Embryonic facial prominence (tissue), 1 donor: ENCODE data around the gene AFF4.
"Not testable (repeated sequence)": the region's sequence is repeated elsewhere in the genome, so short reads cannot be mapped to it uniquely, and the experiment has no call there.

Experiments
- DNase-seq: peaks from one replicate; pipeline ENCODE4 v3.0.0-alpha.2; 2016; ENCODE audit errors: extremely low spot score

AFF4 gene

DNA sequence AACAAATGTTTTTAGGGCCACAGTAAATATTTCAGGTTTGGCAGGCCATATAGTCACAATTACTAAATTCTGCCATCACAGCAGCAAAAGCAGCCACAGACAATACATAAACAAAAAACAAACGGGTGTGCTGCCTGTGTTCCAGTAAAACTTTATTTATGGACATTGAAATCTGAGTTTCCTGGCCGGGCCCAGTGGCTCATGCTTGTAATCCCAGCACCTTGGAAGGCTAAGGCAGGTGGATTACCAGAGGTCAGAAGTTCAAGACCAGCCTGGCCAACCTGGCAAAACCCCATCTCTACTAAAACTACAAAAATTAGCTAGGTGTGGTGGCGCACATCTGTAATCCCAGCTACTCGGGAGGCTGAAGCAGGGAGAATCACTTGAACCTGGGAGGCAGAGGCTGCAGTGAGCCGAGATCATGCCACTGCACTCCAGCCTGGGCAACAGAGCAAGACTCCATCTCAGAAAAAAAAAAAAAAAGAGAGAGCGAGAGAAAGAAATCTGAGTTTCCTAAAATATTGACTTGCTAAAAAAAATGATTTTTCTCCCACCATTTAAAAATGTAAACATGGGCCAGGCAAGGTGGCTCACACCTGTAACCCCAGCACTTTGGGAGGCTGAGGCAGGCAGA is 7.2 kb downstream of the AFF4 start:
- not testable (repeated sequence) for DNase-seq

DNA sequence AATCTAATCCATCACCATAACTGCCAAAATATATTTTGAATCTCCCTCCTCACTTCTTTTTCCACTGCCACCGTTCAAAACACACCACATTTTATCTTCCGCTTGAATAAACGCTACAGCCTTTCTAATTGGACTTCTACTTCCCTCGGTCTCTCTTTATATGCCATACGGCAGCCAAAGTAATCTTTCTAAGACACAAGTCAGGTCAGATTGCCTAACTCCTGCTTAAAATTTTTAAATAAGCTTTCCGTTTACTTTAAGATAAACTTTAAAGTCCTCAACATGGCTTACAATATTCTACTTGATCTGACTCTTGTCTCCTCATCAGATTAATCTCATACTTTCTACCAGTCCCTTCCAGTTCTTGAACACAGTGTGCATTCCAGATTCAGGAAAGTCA is 9.7 kb downstream of the AFF4 start:
- DNase-seq, result no peak

DNA sequence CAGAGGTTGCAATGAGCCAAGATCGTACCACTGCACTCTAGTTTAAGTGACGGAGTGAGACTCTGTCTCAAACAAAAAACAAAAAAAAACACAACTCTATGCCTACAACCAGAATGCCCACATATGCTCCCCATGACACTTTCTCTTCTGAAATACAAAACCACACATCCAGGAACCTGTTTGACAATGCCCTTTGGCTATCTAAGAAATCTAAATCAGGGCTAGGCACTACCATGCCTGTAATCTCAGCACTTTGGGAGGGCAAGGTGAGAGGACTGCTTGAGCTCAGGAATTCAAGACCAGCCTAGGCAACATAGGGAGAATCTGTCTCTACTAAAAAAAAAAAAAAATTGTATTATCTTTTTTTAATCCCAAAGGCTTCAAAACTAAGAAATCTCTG is 10.6 kb downstream of the AFF4 start:
- DNase-seq, result no peak

DNA sequence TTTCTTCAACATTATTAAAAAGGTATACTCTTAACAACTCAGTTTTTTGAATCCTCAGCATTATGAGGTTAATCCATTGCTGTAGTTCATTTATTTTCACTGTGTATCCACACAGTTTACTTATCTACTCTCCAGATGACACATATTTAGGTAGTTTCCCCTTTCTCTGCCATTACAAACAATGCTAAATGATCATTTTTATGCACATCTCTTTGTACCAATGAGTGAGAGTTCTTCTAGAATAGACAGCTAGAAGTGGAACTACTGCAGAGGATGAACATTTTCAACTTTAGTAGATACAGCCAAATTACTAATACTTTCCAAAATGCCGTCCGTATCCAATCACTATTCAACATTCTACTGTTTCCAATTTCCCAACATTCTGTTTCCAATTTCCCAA is 11.5 kb downstream of the AFF4 start:
- DNase-seq, result no peak

DNA sequence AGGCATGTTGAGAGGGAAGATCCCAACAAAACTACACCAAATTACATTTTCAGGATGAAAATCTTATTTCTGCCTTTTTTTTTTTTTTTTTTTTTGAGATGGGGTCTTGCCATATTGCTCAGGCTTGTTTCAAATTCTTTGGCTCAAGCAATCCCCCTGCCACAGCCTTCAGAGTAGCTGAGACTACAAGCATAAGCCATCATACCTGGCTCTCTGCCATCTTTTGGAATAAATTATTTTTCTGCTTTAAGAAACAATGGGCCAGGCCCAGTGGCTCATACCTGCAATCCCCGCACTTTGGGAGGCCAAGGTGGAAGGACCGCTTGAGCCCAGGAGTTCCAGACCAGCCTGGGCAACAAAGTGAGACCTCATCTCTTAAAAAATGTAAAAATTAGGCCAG is 14.3 kb downstream of the AFF4 start:
- DNase-seq, result no peak

DNA sequence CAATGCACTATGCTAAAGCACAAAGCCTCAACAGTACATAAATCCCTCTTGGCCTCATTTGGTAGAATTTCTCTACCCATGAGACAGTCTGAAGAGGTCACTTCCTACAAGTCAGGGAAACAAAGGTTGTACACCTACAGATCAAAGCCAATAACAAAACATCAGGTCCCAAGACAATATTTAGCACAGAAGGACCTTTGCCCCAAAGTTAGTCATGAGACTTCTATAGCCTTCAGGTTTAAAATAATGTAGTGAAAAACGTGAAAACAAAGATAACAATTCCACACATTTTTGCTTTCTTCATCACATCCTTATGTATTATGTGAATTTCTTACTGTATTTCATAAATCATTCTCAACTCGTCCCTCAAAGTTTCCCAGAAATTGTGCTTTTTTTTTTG is 15.8 kb downstream of the AFF4 start:
- no peak for DNase-seq

DNA sequence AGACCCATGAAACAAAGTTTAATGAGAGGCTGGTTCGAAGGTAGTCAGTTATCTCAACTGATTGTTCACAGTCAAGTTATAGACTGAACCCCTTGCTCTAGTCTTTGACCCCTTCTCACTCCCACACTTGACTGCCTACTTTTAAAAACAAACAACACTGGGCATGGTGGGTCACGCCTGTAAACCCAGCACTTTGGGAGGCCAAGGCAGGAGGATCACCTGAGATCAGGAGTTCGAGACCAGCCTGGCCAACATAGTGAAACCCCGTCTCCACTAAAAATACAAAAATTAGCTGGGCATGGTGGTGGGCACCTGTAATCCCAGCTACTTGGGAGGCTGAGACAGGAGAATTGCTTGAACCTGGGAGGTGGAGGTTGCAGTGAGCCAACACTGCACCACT is 18.1 kb downstream of the AFF4 start:
- DNase-seq, result not testable (repeated sequence)

DNA sequence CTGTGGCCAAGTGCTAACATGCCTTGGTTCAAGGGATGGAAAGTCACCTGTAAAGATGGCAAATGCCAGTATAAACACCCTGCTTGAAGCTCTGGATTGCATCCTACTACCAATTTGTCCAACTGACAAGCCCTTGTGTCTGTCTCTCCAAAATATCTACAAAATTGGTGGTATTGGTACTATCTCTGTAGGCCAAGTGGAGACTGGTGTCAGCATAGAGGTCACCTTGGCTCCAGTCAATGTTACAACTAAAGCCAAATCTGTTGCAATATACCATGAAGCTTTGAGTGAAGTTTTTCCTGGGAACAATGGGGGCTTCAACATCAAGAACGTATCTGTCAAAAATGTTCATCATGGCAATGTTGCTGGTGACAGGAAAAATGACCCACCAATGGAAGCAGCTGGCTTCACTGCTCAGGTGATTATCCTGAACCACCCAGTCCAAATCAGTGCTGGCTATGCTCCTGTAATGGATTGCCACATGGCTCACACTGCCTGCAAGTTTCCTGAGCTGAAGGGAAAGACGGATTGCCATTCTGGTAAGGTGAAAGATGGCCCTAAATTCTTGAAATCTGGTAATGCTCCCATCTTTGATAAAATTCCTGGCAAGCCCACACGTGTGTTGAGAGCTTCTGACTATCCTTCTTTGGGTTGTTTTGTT is 19.9 kb downstream of the AFF4 start:
- no peak for DNase-seq

DNA sequence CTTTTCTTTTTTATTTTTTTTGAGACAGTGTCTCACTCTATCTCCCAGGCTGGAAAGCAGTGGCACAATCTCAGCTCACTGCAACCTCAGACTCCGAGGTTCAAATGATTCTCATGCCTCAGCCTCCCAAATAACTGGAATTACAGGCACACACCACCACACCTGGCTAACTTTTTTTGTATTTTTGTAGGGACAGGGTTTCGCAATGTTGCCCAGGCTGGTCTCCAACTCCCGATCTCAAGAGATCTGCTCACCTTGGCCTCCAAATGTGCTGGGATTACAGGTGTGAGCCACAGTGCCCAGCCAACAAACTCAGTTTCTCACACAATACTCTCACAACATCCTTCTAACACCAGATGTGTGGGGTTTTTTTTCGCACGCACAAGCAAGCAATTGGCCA is 22.1 kb downstream of the AFF4 start:
- DNase-seq, result no peak

DNA sequence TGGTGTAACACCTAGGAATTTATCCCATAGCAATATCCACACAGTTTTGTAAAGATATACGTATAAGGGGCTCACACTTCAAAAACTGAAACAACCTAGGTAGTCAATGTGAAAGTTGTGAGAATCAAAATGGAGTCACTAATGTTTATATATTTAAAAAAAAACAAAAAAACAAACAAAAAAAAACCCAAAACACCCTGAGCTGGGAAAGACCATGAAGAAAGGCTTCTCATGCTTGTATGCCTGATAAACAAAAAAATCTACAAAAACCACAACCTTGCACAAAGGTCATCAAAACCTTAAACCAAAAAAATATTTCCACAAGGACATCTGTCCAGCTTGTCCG is 35.4 kb downstream of the AFF4 start:
- no peak for DNase-seq

DNA sequence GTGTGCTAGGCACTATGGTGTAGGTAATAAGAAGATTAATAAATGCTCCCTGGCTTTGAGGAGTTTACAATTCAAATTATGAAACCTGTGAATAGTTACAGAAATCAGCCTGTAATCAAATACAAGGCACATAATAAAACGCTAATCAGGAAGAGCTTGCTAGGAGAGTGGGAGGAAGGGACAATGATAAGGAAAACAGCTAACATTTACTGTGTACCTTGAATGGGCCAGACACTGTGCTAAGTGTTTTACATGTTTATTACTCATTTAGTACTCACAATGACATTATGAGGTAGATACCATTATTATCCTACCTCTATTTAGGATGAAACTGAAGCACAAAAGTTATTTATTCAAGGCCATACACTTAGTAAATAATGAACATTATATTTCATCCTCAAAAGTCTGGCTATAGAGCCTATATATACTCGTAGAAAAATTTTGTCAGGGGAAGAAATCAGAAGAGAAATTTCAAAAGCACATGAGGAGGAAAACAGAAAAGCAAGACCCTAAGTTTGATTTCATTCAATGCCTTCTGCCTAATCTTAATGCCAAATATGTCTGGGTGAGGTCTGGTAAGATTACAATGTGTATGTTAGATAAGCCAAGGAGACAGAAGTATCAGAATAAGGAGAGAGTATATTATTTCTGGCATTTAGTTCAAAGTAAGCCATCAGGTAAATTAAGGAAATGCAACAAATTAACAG is 35.9 kb downstream of the AFF4 start:
- DNase-seq, result no peak

DNA sequence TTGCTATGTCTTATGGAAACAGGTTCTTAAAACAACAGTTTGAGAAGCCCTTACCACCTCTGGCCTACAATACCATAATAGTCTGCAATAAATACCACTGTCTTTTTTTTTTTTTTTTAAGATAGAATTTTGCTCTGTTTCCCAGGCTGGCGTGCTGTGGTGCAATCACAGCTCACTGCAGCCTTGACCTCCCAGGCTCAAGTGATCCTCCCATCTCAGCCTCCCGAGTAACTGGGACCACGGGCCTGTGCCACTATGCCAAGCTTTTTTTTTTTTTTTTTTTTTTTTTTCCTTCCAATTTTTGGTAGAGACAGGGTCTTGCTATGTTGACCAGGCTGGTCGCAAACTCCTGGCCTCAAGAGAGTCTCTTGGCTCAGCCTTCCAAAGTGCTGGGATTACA is 37.0 kb downstream of the AFF4 start:
- no peak for DNase-seq

DNA sequence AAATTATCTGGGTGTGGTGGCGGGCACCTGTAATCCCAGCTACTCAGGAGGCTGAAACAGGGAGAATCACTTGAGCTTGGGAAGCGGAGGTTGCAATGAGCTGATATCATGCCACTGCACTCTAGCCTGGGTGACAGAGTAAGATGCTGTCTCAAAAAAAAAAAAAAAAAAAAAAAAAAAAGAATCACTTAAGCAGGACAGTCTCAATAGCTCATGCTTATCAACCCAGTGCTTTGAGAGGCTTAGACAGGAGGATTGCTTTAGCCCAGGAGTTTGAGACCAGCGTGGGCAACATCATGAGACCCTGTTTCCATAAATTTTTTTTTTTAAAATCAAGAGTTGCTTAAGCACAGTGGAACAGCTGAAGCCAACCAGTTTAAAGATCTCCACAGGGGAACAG is 47.3 kb downstream of the AFF4 start:
- no peak for DNase-seq

DNA sequence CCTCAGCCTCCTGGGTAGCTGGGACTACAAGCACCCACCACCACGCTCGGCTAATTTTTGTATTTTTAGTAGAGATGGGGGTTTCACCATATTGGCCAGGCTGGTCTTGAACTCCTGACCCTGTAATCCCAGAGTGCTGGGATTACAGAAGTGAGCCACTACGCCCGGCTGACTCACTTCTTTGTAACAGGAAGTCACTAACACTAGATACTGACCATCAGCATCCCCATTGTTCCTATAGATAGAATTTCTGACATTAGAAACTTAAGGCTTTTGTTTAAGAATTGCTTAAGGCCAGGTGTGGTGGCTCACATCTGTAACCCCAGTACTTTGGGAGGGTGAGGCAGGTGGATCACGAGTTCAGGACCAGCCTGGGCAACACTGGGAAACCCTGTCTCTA is 47.8 kb downstream of the AFF4 start:
- no peak for DNase-seq

DNA sequence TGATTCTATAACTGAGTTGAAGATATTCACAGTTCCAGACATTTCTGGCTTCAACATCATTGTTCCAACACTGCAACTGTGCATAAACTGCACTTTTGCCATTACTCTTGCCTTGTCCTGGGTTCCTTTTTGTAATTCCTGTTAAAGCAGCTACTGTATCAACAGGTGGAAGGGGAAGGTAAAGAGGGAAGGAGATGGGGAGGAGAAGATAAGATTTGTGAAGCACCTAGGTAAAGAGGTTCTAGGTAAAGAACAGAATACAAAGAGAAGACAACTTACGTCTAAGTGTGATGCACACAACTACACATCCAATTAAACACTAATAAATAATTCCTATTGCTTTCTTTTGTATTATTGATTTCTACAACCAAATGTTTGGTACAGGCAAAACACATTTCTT is 53.7 kb downstream of the AFF4 start:
- DNase-seq, result no peak

DNA sequence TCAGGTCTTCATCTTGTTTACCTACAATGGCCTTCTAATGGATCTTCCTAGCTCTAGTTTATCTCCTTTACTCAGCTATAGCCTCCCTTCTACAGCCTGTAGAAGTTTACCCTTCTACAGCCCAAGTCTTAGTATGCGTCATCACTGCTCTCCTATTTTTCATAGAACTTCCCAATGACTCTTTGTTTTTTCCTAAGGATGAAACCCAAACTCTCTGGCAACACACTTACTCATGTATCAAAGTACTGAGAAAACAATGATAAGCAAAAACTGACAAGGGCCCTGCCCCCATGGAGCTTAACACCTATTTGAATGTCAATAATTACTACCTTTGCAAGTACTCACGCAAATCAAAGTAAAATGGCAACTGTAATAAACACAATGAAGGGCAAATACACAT is 56.3 kb downstream of the AFF4 start:
- no peak for DNase-seq

DNA sequence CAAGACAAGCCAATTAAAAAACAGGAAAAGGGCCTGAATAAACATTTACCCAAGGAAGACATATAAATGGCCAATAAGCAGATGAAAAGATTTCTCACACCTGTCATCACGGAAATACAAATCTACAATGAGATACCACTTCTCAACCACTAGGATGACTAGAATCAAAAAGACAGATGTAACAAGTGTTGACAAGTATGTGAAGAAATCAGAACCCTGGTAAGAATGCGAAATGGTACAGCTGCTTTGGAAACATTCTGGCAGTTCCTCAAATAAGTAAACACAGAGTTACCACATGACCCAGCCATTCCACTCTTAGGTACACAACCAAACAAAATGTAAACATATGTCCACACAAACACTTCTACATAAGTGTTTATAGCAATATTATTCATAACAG is 57.5 kb downstream of the AFF4 start:
- no peak for DNase-seq

DNA sequence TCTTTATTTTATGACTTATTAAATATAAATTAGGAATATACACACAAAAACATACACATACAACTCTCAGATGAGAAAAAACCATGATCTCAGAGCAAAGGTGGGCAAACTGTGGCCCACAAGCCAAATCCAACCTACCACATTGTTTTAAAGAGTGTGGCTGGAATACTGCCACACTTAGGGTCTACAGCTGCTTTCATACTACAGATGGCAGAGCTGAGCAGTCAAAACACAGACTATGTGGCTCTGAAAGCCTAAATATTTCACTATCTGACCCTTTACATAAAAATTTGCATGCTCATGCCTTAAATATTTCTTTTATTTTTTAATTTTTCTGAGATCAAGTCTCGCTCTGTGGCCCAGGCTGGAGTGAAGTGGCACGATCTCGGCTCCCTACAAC is 61.7 kb downstream of the AFF4 start:
- DNase-seq, result no peak

DNA sequence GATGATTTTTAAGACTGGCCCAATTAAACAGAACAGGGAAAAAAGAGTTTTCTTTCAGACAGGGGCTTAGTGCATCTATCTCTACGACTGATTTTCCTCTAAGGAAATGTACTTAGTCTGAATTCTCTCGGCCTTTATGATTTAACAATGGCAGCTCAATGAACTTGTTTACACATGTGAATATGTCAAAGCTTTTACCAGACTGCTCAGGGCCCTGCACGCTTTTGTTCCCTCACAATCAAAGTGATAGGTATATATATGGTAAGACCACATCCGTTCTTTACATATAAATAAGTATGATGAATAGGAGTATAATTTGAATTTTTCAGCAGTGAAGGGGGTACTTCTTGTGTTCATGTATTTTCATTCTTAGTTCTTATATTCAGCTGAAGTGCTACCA is 62.4 kb downstream of the AFF4 start:
- DNase-seq, result no peak

DNA sequence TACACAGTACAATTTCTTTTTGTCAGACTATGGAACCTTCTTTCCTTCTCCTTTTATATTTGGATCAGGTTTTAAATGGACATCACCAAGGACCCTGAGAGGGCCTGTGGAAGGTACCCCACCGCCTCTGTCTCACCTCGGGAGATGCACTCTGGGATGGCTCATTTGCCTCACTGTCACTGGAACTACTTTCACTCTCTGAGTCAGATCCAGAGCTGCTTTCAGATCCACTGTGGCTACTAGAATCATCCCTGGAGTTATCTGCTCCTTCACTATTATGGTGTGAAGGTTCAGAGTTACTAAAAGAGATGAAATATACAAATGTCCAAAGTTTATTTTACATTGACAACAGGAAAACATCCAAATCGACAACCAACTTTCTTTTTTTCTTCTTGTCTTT is 65.3 kb downstream of the AFF4 start:
- DNase-seq, result no peak

DNA sequence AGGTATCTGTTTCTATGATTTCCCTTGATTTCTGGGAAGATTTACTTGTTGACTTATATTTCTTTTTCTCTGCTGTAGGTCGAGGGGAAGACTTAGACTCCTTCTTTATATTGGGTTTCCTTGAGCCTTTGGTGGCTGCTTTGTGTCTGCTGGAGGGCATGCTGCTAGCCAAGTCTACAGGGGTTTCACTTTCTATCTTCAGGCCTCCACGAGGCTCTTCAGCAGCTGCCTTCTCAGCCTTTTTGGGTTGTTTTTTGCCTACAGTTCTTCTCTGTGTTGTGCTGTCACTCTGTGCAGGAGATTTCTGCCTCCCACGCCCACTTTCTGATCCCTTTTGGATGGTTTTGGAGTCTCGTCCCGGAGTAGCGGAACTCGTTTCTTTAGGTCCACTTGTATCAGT is 66.7 kb downstream of the AFF4 start:
- no peak for DNase-seq

DNA sequence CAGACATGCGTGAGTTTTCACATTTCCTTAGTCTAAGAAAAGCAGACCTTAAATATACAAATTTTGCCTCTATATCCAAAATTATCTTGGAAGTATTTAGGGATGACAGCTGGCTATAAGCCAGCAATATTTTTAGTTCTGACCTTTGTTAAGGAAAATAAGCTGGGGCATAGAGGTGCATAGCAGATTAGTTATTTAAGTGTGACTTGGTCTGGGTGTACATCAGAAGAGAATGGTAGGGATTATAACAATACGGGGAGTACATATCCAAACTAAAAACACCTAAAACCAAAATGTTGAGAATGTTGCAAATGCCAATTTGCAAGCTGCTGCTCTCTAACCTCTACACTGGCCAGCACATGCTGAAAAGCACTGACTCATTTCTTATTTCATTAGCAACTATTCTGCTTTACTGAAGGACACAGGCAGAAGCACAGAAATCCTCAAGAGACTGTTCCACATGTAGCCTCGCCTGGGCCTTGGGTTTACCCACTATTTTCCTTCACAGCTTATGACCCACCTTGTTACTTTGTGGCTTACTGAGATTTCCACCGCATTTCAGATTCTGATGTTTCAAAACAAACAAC is 67.6 kb downstream of the AFF4 start:
- no peak for DNase-seq

DNA sequence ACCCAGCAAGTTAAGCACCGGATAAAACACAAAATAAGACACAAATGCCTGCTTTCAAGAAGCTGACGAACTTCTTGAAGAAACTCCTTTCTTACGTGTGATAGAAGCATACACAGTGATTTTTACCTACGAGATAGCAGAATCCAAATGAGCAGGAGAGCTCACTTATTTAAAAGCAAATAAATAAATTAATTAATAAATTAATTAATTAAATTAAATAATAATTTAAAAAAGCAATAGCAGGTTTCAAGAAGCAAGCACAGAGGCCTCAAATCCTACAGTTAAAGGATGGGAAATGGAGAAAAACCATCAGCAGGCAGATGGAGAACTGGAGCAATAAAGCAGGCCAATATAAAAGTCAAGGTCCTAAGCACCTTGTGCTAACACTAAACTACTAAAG is 72.6 kb downstream of the AFF4 start:
- DNase-seq, result no peak
